Endothelial cell of umbilical vein (primary cell): ENCODE results near the gene HOXB3. TPM values are rescaled to one million over a fixed set of nuclear protein-coding genes. Genes with fewer than 3 reads are reported as not detected.

Experiments
- BruUV-seq: library from RNA; stranded (reverse); fragments of 400-500 nt; replicated peaks from 2 replicates; lab custom pipeline; 2021; lab: Mats Ljungman, UMichigan
- CTCF ChIA-PET: fragments of 300-600, 350-600 bp; sonication (Branson Sonifier 250); formaldehyde crosslinking; loops from one replicate; lab custom pipeline; 2021; ENCODE audit warnings: antibody characterized with exemption, inconsistent platforms; lab: Charles Lee
- POLR2A ChIA-PET: fragments of 300-600, 350-600 bp; sonication (Branson Sonifier 250); formaldehyde crosslinking; loops from one replicate; lab custom pipeline; 2021; ENCODE audit warnings: antibody characterized with exemption, inconsistent platforms; lab: Charles Lee
- DNase-seq: peaks from one replicate; pipeline ENCODE4 v3.0.0-alpha.2; 2011; ENCODE audit warnings: low read depth, low spot score
- FAIRE-seq: peaks from 2 replicates; lab custom pipeline; 2011; peaks lifted over from hg19 to GRCh38; lab: Jason Lieb, UNC
- H2AFZ ChIP-seq: 2 replicates; pipeline ENCODE4 v1.6.0; 2012; ENCODE audit warnings: low read depth, low read length, control low read depth, inconsistent platforms
- H3K27ac ChIP-seq: 2 replicates; pipeline ENCODE4 v1.5.1; 2011; ENCODE audit warnings: low read depth, mild to moderate bottlenecking, control low read depth, low read length, moderate library complexity; ENCODE audit not compliant: insufficient read depth
- H3K27me3 ChIP-seq, 2 experiments: 2 replicates each; pipeline versions ENCODE4 v1.6.0 to v1.6.1; 2011; ENCODE audit warnings: low read length in 2 of 2, mixed read lengths in 1 of 2; ENCODE audit not compliant: control insufficient read depth in 2 of 2, insufficient read depth in 2 of 2
- H3K36me3 ChIP-seq, 2 experiments: 2 replicates in 1 of 2; 3 replicates in 1 of 2; pipeline ENCODE4 v1.5.1; 2011; ENCODE audit warnings: low read length in 2 of 2, mild to moderate bottlenecking in 1 of 2, moderate library complexity in 1 of 2; ENCODE audit not compliant: control insufficient read depth in 2 of 2, insufficient read depth in 2 of 2; ENCODE audit errors: extremely low read depth in 1 of 2
- H3K4me1 ChIP-seq: 3 replicates; pipeline ENCODE4 v1.5.1; 2011; ENCODE audit warnings: mild to moderate bottlenecking, low read length; ENCODE audit not compliant: control insufficient read depth, insufficient read depth; ENCODE audit errors: extremely low read depth
- H3K4me2 ChIP-seq: 2 replicates; pipeline ENCODE4 v1.6.1; 2011; ENCODE audit warnings: low read length, control low read depth, mixed read lengths; ENCODE audit not compliant: insufficient read depth
- H3K4me3 ChIP-seq, 3 experiments: fragments of 200-600 bp in 1 of 3; sonication (generic), shearing (Covaris generic) in 1 of 3; replicated peaks in 1 of 3; 2 replicates each; pipeline ENCODE4 v1.5.1; 2011 to 2016; ENCODE audit warnings: control low read depth in 3 of 3, low read length in 3 of 3, mild to moderate bottlenecking in 2 of 3, inconsistent platforms in 1 of 3, low read depth in 1 of 3, moderate library complexity in 1 of 3; ENCODE audit not compliant: insufficient read depth in 1 of 3
- H3K79me2 ChIP-seq: 2 replicates; pipeline ENCODE4 v1.6.0; 2012; ENCODE audit warnings: low read length, inconsistent platforms; ENCODE audit not compliant: control insufficient read depth, insufficient read depth
- H3K9ac ChIP-seq: replicated peaks from 2 replicates; pipeline ENCODE3; 2011; ENCODE audit warnings: low read length, control low read depth; ENCODE audit not compliant: insufficient read depth; ENCODE audit errors: extremely low read depth
- H3K9me1 ChIP-seq: replicated peaks from 3 replicates; pipeline ENCODE4 v1.6.0; 2011; ENCODE audit warnings: mild to moderate bottlenecking, low read length; ENCODE audit not compliant: control insufficient read depth, insufficient read depth; ENCODE audit errors: extremely low read depth
- H3K9me3 ChIP-seq: replicated peaks from 2 replicates; pipeline ENCODE4 v1.5.1; 2012; ENCODE audit warnings: low read length, inconsistent platforms; ENCODE audit not compliant: control insufficient read depth, insufficient read depth
- H4K20me1 ChIP-seq: replicated peaks from 2 replicates; pipeline ENCODE3; 2011; ENCODE audit warnings: mild to moderate bottlenecking, low read length; ENCODE audit not compliant: control insufficient read depth, insufficient read depth; ENCODE audit errors: extremely low read depth
- EZH2 ChIP-seq: IDR thresholded peaks from 2 replicates; pipeline ENCODE4 v1.6.1; 2012; ENCODE audit warnings: borderline replicate concordance, low read depth, mild to moderate bottlenecking, moderate library complexity, low read length, inconsistent platforms; ENCODE audit not compliant: severe bottlenecking
- JUN ChIP-seq: IDR thresholded peaks from 2 replicates; pipeline ENCODE4 v1.6.1; 2011; ENCODE audit warnings: borderline replicate concordance, low read depth; ENCODE audit not compliant: insufficient read length, insufficient read depth
- MAX ChIP-seq: IDR thresholded peaks from 2 replicates; pipeline ENCODE4 v1.6.1; 2011; ENCODE audit not compliant: insufficient read depth, insufficient read length
- POLR2A ChIP-seq: IDR thresholded peaks from 2 replicates; pipeline ENCODE4 v1.6.1; 2012; ENCODE audit warnings: low read depth, mild to moderate bottlenecking, control low read depth, low read length
- POLR2AphosphoS5 ChIP-seq: IDR thresholded peaks from 2 replicates; pipeline ENCODE4 v1.6.1; 2012; ENCODE audit warnings: low read depth, mild to moderate bottlenecking, control low read depth, low read length, moderate library complexity; ENCODE audit not compliant: insufficient read depth
- dilution Hi-C: fragments of 300-500 bp; cut with MboI; formaldehyde crosslinking; loops from one replicate; pipeline ENCODE4 v1.15.0; 2019; ENCODE audit warnings: low sequenced_read_pairs; ENCODE audit not compliant: extremely low pct_ligation_motif_present
- intact Hi-C: fragments of 100-400 bp; cut with micrococcal nuclease; formaldehyde crosslinking; loops from one replicate; pipeline ENCODE4 v1.10.0; 2022
- polyA plus RNA-seq, 4 experiments: library from polyadenylated mRNA; depleted of rRNA in 3 of 4; stranded (reverse) in 3 of 4; unstranded in 1 of 4; fragments of >200 nt; gene quantifications; 2 replicates each; pipeline versions ENCODE4 v1.2.1 to v1.2.3, GENCODE V29; 2011 to 2012; ENCODE audit warnings: missing spikeins in 1 of 4
- total RNA-seq: library from RNA; stranded (reverse); gene quantifications from 2 replicates; pipeline ENCODE4 v1.2.3, GENCODE V29; 2021

HOXB3 gene
- total and polyA plus RNA-seq, 2 donors (not counting 3 experiments of a cell fraction or from before 2014, with no cell fraction given): 29.6 to 56.6 TPM

- Histone ChIP-seq H3K79me2 (peaks cover 61% of the 10 kb centered on the region), H3K4me2 (peak overlapping the region; percentile 39)
Measured at GRCh38 chr17:48556576-48557401, 33.3 kb downstream of the HOXB3 start.

GRCh38 chr17:48556229-48556575, 33.8 kb downstream of the HOXB3 start:
- peak overlapping the region; percentile 74 for H3K4me2 ChIP-seq
- CTCF ChIA-PET: interaction anchor here (1.0 to 3.7 kb wide), 12 partner anchors 9 to 220 kb away, joined by 3 to 23 read pairs (median 5); partner anchors contain the start of gene HOXB5

More at GRCh38 chr17:48556576-48557401, 33.3 kb downstream of the HOXB3 start:
- Histone ChIP-seq H4K20me1 (no peaks in the 10 kb centered on the region), H2AFZ (no peak overlapping the region), H3K9ac (peak overlapping the region; percentile 20), H3K9me3 (no peaks in the 10 kb centered on the region), H3K9me1 (no peaks in the 10 kb centered on the region), H3K27me3 (no peaks in the 10 kb centered on the region), H3K4me1 (peaks cover 28% of the 10 kb centered on the region), H3K4me3 (no peak overlapping the region), H3K27ac (peak overlapping the region; percentile 23), H3K36me3 (peaks cover 3 to 7% of the 10 kb centered on the region in 2 experiments)
- TF ChIP-seq EZH2: no peak
- no peak for TF ChIP-seq POLR2AphosphoS5
- no peak for TF ChIP-seq JUN
- no peak for TF ChIP-seq MAX
- FAIRE-seq (peak; percentile 78), DNase-seq (peak; percentile 59)
- intact Hi-C loops: loop anchor here (2.0 kb wide), 1 partner anchor 14 kb away; no protein-coding TSS in a partner anchor
- dilution Hi-C loops: no loop called here
- CTCF ChIA-PET: interaction anchor here (0.6 to 3.7 kb wide), 12 partner anchors 9 to 222 kb away, joined by 3 to 23 read pairs (median 6); partner anchors contain the start of gene HOXB5
- POLR2A ChIA-PET: interaction anchor here (0.7 to 2.8 kb wide), 4 partner anchors 9 to 188 kb away, joined by 3 to 10 read pairs (median 6); no protein-coding TSS in a partner anchor
- no TSS peak for BruUV-seq

More at GRCh38 chr17:48556229-48556575, 33.8 kb downstream of the HOXB3 start:
- Histone ChIP-seq H4K20me1 (no peaks in the 10 kb centered on the region), H3K79me2 (peaks cover 55% of the 10 kb centered on the region), H3K9ac (peak overlapping the region; percentile 32), H3K9me1 (no peaks in the 10 kb centered on the region), H3K27me3 (no peaks in the 10 kb centered on the region), H3K27ac (no peak overlapping the region), H3K4me3 (peak overlapping the region in 1 of 3 experiments; percentile 31), H3K36me3 (peaks cover 3 to 7% of the 10 kb centered on the region in 2 experiments), H2AFZ (no peak overlapping the region), H3K9me3 (no peaks in the 10 kb centered on the region), H3K4me1 (peaks cover 28% of the 10 kb centered on the region)
- intact Hi-C loops: loop anchor here (2.0 kb wide), 1 partner anchor 15 kb away; no protein-coding TSS in a partner anchor
- TF ChIP-seq POLR2AphosphoS5 (no peak), POLR2A (no peak)
- DNase-seq: no peak
- POLR2A ChIA-PET: interaction anchor here (0.7 to 2.8 kb wide), 5 partner anchors 9 to 188 kb away, joined by 3 to 10 read pairs (median 4); no protein-coding TSS in a partner anchor
- BruUV-seq: no TSS peak
- dilution Hi-C loops: no loop called here
- no peak for FAIRE-seq
